NT2/D1 (cell line): ENCODE results near the gene JMJD7.

Experiments used
- SUZ12 ChIP-seq: IDR thresholded peaks from 2 replicates; pipeline ENCODE4 v1.6.1; 2011; ENCODE audit not compliant: insufficient read length, insufficient read depth; ENCODE audit errors: extremely low read depth
- YY1 ChIP-seq: IDR thresholded peaks from 2 replicates; pipeline ENCODE4 v1.6.1; 2011; ENCODE audit not compliant: insufficient read length, insufficient read depth
- ZNF274 ChIP-seq: IDR thresholded peaks from 2 replicates; pipeline ENCODE4 v1.6.1; 2011; ENCODE audit warnings: mild to moderate bottlenecking, low read depth, low read length

DNA sequence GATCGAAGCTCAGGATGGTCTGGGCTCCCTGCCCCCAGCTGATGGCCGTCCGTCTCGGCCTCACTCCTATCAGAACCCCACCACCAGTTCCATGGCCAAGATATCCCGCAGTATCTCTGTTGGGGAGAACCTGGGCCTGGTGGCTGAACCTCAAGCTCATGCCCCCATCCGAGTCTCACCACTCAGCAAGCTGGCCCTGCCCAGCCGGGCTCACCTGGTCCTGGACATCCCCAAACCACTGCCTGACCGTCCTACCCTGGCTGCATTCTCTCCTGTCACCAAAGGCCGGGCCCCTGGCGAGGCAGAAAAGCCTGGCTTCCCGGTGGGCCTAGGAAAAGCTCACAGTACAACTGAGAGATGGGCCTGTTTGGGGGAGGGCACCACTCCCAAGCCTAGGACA, 4.4 kb upstream of the JMJD7 start:
- TF ChIP-seq YY1 (no peak), ZNF274 (no peak), SUZ12 (no peak)
